ENCODE data around the gene ARHGAP1. TPM values are rescaled to one million over a fixed set of nuclear protein-coding genes. Genes with fewer than 3 reads are reported as not detected.

Gene ARHGAP1
- total and polyA plus RNA-seq, 2 of the 13 experiments (the other 11 are each of a cell fraction or from before 2014, with no cell fraction given), result 18.6 to 30.3 TPM

- 0 out of 2 replicates have a peak, but pooled peaks have one; percentile 14 for TF ChIP-seq RERE (CRISPR knock-in tag; IDR thresholded peaks at IDR 0.05; ENCODE audit: low read depth)
- no peak for TF ChIP-seq E2F2 (CRISPR knock-in tag; IDR thresholded peaks at IDR 0.05; ENCODE audit: borderline replicate concordance)
- TF ChIP-seq NFE2 (CRISPR knock-in tag; IDR thresholded peaks at IDR 0.05), result no peak
- TF ChIP-seq ZNF407 (CRISPR knock-in tag; IDR thresholded peaks at IDR 0.05; ENCODE audit: not compliant biosample characterization), result no peak
- TF ChIP-seq HNF1B (CRISPR knock-in tag; IDR thresholded peaks at IDR 0.05), result no peak
- no peak for TF ChIP-seq ZNF281 (CRISPR knock-in tag; IDR thresholded peaks at IDR 0.05; ENCODE audit: borderline replicate concordance)
These were observed 19.3 kb upstream of the ARHGAP1 start (continued) for GRCh38 chr11:46719543-46720218.

All from HepG2 (cell line).